ENCODE data around the gene GRIP2.

The GRIP2 gene

DNA sequence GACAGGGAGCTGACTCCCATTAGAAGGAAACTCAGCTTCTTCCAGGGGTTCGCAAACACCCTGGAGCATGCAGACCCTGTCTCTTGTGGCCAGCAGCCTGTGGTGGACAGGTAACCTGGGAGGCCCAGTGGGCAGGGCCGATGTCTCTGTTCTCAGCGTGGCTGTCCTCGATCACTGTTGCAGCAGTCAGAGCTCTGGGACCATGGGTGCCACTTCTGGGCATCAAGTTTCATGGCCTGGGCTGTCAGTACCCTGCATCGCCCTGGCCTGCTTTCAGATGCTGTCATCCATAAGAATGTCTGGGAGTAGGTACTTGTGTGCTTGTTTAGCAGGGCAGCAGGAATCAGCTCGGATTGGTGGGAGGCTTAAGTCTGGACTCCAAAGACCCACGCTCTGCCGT is 83.3 kb downstream of the GRIP2 start:
- no peak for DNase-seq (ENCODE audit: low read depth in 2 of 3, low spot score in 1 of 3)

DNA sequence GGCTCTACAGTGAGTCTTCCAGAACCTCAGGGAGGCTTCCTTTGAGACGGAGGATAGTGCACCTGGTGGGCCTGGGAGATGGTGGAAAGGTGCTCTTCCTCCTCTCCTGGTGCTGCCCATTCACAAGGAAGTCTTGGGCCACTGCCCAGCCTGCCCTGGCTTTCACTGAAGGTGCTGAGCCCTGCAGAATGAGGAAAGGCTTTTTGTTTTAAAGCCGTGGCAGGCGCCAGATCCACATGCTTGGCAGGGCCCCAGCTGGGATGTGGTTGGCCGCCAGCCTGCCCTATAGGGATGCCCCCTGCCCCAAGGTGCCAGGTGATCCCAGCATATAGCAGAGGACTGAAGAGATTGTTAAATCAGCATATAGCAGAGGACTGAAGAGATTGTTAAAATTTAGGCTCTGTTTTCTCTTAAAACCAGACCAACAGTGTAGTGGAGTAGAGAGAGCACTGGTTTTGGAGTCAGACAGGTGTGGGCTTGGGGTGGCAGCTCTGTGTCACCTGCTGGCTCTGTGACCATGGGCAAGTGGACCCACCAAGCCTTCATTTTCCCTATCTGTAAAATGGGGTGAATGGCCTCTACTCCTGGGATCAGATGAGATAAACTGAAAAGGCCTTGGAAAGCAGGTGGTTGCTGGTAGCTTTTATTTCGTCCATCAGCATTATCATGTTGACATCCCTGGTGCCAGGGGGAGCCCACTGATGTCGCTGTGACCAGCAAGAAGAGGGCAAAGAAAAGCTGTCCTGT is 84.4 kb downstream of the GRIP2 start:
- DNase-seq (ENCODE audit: low read depth in 2 of 3, low spot score in 1 of 3), result no peak

DNA sequence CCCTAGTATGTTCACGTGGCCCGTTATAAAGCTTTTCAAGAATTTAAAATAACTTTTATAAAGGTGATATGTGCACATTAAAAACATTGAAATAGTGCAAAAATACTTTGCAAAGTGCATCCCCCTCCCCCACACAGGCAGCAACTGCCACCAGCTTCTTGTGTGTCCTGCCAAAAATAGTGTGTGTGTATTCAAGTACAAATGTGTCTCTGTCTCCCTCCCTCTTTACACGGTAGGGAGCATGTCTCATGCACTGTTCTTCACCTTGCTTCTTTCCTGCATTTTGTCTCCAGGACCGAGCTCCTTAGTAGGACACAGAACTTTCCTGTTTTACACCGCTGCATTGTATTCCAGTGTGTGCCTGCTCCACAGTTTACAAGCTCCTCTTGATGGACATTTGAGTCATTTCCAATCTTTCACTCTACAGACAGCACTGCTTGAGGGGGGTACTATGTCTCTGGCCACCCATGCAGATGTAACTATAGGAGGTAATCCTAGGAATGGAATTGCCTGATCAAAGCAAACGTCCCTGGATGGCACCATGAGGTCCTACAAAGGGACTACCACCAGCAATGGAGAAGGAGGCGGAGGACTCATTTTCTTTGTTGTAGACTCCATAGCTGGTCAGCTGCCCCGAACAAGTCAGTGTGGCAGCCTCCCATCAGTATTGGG is 85.4 kb downstream of the GRIP2 start:
- no peak for DNase-seq (ENCODE audit: low read depth in 2 of 3, low spot score in 1 of 3)

DNA sequence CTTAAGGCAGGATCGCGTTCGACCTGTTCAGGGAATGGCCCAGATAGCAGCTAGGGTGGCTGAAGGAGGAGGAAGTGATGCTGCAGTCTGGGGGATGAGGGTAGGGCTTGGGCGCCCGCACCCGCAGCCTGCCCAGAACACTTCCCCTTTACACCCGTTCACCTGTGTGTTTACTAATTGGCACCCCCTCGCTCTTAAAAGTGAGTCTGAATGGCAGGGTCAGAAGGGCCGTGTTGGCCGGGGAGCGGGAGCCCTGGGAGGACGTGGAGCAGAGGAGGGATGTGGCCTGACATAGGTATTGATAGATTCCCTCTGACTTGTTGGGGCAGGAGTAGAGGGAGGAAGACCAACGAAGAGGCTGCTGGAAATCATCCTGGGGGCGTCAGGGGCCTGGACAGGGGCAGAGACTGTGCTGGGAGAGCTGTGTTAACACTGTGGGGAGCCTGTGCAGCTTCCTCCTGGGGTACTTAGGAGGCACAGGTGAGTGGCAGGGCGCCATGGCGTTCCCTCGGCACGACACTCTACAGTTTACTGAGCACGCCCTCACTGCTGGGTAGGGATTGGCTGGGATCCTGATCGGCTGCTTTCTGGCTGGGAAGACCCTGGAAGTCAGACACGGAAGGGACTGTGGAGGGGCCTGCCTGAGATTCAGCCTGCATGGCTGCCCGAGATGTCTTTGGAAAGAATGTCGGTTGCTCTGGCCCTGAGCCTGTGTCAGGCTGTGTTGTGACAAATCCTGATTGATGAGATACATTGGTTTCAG is 86.1 kb downstream of the GRIP2 start:
- no peak for DNase-seq (ENCODE audit: low read depth in 2 of 3, low spot score in 1 of 3)

DNA sequence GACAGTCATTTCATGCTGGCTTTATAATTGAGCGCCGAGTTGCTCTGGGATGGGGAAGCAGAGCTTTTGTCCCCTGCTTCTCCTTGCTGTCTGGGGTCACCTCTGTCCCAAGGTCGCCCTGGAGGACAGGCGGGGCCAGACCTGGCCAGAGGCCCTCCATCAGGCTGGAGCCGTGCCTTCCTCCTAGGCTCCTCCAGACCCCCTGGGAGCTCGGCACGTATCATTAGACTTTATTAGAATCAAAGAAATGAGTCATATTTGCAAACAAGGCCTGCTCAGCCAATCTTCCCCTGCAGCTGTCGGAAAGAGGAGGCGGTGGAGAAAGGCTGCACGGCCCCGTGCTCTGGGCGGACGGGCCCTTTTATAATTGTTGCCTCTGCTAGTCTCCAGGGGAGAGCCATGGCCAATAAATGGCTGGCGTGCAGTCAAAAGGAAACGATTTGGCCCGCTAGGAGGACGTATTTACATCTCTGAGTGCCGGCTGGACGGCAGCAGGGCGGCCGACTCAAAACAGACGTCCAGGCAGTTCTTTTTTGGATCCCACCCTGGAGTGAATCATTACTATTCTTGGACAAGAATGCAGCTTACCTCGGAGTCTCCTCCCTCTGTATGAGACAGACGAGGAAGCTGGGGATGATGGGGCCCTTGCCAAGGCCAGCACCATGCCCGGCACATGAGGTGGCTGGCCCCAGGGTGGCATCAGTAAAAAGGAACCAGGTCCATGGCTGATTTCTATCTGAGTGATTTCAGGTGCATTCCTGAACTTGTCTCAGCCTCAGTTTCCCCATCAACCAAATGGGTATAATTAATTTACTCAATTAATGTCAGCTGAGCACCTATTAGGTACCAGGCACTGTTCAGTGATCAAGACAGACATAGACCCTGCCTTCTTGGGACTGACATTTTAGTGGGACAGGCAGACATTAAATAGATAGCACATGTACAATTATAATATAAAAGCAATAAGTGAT is 87.1 kb downstream of the GRIP2 start:
- DNase-seq (ENCODE audit: low read depth in 2 of 3, low spot score in 1 of 3), result no peak

DNA sequence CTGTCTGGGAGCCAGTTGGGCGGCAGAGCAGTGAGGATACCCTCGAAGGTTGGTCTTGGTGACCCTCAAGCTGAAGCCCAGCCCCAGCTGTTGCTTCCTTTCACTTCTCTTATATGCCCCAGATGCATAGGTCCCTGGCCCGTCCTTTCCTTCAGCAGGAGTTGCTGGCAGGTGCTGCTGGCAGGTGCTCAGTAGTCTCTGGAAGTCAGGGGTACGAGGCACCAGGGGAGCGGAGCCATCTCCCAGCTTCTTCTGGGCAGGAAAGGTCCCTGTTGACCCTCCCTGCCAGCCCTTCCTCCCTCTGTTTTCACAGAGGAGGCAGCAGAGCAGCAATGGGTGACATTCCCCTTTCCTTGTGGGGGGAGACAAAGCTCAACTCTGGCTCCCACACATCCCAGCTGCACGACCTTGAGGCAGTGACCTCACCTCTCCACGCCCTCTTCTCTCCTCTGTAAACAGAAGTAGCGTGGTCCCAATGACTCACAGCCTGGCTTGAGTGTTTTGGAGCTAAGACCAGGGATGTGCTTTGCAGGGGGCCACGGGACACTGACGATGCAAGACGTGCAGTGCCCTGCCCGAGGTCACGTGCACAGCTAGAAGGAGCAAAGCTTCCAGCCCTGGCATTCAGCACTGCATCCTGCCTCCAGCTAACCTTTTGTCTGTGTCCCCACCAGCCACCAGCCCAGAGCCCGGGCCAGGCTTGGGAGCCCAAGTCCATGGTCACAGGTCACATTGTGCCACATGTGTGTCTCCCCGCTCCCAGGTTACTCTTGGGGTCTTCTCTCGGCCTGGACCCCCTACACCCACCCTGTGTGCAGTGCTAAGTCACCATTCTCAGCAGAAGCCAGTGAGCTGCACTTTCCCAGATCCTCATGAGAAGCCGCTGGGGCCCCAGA is 88.0 kb downstream of the GRIP2 start:
- no peak for DNase-seq (ENCODE audit: low read depth in 2 of 3, low spot score in 1 of 3)

DNA sequence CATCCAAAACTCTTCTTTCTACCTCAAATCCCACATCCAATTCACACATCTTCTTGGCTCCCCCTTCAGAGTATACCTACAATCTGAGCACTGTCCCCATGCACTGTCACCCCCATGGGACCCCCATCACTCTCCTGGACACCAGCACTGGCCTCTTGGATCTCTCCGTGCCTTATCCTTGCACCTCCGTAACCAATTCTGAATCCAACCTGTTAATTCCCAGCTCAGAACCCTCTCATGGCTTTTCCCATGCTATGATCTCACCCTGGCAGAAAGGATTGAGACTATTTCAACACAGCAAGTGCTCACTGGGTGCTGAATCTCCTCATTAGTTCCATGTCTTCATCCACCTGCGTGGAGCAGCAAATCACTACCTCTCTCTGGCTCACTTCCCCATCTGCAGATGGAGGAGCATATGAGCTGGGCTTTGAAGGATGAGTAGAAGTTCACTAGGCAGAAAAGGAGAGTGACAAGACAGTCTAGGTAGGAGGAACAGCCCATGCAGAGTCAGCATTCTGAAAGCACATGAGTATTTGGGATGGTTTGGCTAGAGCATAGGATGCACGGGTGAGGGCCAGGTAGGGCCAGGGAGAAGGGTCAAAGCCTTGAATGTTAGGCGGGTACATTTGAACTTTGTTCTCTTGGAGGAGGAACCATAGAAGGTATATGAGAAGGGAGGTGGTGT is 89.1 kb downstream of the GRIP2 start:
- no peak for DNase-seq (ENCODE audit: low read depth in 2 of 3, low spot score in 1 of 3)

DNA sequence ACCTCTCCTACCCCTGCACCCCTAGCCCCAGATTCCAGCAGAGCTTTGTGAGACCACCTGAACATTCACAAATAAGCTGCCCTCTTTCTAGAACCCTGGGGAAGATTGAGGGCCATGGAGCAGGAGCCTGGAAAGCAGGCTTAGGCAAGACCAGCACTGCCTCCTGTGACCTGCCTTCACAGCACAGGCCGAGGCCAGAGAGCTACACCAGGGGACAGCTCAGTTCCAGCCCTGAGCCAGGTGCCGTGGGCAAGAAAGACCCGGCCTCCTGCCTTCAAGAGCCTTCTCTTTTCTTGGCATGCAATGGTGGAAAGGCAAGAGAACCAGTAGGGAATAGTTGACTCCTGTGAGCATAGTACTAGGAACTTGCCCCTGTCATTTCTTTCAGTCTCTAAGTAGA is 89.6 kb downstream of the GRIP2 start:
- no peak for DNase-seq (ENCODE audit: low read depth in 2 of 3, low spot score in 1 of 3)

DNA sequence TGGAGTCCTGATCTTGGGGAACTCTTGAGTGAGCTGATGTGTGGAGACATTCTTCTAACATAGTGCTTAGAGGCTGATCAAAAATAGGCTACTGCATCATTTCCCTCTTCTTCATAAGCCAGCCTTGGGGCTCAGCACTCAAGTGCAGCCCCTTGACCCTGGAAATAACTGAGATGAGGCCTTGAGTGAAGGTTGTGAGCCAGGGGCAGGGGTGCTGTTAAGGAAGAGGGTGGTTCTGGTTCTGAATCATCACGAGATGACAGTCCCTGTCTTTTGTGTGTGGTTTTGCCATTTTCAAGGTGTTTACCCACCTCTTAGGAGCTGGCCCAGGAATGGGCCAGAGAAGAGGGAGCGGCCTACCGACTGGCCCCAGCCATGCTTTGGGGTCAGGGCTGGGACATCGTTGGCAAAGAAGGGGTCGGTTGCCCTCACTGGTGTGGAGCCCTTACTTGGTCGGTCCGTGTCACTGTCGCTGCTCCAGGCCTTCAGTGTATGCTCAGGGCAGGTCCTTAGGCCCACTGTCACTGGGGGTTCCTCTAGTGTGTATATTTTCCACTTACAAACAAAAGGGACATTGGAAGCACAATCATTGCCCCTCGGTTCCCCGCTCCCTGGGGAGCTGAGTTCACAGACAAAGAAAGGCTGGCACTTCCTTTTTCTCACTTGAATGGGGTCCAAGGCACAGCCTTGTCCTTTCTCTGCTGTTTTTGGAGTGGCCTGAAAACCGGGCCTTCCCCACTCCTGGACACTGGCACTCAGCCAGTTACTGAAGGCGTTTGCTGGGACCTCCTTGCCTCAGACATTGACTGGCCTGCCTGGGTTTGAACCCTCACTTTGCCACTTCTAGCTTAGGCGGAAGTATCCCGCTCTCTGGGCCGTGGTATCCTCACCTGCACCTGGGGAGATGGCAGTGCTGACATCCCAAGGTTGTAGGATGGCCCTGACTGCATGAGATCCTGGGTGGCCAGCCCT is 91.1 kb downstream of the GRIP2 start:
- no peak for DNase-seq (ENCODE audit: low read depth in 2 of 3, low spot score in 1 of 3)

DNA sequence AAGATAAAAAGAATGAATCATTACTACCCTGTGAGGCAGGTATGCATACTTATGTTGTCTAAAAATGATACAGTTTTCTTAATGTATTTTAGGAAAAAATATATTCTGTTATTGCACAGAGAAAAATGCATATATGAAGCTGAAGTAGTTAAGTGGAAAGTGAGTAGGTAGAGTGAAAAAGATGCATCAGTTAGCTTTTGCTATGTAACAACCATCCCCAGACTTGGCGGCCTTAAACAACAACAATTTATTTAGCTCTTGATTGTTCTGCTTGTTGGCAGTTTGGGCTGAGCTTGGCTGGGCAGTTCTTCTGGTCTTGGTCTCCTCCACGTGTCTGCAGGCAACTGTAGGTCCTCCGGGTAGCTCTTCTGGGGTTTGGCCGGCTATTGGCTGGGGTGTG is 92.1 kb downstream of the GRIP2 start:
- no peak for DNase-seq (ENCODE audit: low read depth in 2 of 3, low spot score in 1 of 3)

DNA sequence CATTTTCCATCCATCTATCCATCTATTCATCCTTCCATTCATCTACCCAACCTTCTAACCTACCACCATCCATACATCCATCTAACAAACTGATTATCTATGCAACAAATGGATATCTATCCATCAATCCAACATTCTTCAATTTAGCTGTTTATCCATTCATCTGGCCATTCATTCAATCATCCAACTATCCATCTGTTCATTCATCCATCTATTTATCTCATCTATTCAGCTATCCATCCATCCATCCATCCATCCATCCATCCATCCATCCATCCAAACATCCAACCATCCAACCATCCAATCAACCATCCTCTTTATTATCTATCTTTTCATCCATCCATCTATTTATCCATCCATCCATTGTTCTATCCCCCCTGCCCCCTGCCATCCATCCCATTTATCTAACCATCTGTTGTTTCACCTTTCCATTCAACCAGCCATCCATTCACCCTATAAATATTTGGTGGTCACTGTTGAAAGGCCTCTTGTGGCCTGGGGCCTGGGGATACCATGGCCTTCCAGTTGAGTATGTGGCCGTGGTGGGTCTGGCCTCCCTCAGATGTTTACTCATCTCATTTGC is 93.1 kb downstream of the GRIP2 start:
- no peak for DNase-seq (ENCODE audit: low read depth in 2 of 3, low spot score in 1 of 3)

DNA sequence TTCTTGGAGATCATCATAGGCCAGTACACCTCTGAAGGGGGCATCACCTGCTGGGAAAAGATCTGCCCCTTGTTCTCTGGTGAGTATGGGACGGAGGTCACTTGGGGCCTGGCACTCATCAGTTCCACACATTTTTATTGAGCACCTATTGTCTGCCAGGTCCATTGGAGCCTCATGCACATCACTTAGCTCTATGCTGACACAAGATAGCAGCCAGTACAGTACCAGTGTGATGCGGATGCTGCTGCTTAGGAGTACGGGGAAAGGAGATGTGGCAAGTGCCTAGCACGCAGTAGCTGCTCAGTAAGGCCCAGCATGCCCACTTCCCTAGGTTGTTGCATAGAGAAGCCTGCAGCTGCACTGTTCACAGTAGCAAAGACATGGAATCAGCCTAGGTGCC is 94.4 kb downstream of the GRIP2 start:
- DNase-seq (ENCODE audit: low read depth in 2 of 3, low spot score in 1 of 3), result no peak

DNA sequence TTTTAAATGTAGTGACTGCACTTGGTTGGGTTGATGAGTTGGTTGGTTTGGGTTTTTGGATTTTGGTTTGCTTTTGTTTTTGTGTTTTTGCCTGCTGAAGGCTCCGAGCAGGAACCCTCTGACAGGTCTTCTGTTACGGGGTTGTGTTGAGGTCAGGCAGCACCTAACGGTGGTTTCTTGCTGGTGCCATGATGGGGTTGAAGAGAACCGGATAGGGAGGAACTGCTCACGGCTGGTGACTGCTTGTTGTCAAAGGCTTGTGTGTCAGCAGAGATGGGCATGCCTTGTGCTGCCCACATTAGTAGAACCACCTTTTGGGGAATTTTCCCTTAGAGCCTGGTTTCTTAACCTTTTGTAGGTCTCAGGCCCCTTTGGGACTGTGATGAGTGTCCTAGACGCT is 95.8 kb downstream of the GRIP2 start:
- no peak for DNase-seq (ENCODE audit: low read depth in 2 of 3, low spot score in 1 of 3)

DNA sequence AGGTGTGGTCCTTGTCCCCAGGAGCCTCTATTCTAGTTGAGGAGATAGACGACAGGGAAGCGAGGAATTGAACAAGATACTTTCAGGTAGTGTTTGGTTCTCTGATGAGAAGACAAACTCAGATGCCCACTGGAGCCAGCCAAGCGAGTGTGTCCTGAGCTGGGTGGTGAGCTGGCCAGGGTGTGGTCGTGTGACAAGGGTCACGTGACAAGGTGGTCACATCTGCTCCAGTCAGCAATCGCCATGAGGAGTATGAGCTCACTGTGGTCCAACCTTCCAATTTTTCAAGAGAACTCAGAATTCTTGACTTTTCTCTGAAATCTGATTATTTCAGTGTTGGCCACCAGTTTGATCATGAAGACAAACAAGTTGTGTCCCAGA is 98.2 kb downstream of the GRIP2 start:
- no peak for DNase-seq (ENCODE audit: low read depth in 2 of 3, low spot score in 1 of 3)

DNA sequence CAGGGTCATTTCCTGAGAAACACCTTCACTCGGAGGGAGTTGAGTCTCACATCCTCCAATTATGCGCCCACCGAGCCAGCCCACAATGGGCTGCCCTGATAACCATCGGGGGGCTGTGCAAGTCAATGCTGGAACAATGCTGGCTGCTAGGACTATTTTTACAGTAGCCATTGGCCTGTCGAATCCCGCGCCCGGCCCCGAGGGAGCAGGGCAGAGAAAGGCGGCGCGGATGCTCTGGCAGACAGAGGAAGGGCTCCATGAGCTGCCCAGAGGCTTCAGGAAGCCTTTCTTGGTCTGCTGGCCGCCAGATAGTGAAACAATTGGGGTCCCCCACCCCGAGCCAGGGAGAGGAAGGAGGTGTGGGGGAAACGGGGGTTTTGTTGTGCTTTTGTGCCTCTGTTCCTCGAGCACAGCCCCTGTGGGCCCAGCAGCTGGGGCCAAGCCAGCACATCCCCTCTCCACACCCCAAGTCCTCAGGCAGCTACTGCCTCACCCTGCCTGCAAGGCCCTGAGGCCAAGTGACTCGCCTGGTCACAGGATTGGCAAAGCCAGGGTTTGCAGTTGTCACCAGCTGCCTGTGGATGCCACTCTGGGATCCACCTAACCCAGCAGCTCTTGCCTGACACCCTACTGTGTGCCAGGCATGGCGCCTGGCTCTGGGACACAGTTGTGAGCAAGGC is 98.8 kb downstream of the GRIP2 start:
- no peak for DNase-seq (ENCODE audit: low read depth in 2 of 3, low spot score in 1 of 3)

DNA sequence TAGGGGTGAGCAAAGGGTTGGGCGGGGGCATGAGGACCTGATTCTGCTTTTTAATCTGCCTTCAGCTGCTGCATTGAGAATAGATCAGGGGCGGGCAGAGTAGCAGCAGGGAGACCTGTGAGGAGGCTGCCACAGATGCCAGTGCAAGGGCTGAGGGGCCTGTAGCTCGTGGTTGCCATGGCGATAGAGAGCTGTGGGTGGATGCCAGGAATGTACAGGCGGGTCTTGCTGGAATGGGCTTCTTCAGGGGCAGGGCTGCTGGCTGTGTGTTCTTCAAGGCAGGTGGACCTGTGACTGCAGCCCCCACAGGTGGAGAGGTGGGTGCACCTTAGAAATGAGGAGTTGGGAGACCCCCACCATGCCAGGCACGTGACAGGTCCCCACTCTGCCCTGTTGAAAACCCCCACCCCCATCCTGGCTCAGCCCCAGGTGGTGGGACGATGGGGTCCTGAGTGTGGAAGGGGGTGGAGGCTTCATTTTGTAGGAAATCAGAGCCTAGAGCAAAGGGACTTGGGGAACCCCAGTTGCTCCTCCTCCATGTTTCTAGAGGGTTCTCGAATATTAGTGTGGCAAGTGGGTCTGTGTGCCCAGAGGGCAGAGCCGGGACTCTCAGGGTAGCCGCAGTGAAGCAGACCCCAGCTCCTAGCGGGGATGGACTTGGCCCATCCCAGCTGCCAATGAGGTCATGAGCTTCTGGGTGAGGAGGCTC is 99.5 kb downstream of the GRIP2 start:
- no peak for DNase-seq (ENCODE audit: low read depth in 2 of 3, low spot score in 1 of 3)

DNA sequence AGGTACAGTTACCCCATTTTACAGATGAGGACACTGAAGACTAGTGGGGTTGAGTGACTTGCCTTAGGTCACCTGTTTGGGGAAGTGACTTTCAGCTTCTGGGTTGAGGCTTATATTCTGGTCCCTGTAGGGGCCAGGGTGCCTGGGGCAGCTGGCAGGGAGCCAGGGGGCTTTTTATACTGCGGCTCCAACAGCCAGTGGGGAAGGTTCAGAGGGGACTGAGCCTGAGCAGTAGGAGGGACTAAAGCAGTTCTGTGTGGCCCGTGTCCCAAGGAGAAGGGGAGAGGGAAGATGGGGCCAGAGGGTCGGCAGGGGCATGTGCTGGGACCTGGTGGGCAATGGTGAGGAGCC is 100.0 kb downstream of the GRIP2 start:
- DNase-seq (ENCODE audit: low read depth in 2 of 3, low spot score in 1 of 3), result no peak

All from stimulated activated CD4-positive, alpha-beta T cell treated with anti-CD3 and anti-CD28 coated beads, Interleukin-12 subunit alpha, Interleukin-12 subunit beta, amount 100 ng/mL, for 48 hours (primary cell).